ENCODE results near the gene DVL1.

GRCh38 chr1:1313500-1314236 is 35.5 kb downstream of the DVL1 start:
- TF ChIP-seq CTCF (conservative IDR thresholded peaks at IDR 0.05; ENCODE audit: low read length) (no peak), EZH2phosphoT487 (IDR thresholded peaks at IDR 0.05; ENCODE audit: borderline replicate concordance) (no peak)
